Lung (tissue), 12 donors: ENCODE data around the gene TLDC2. TPM values are rescaled to one million over a fixed set of nuclear protein-coding genes. Genes with fewer than 3 reads are reported as not detected.
A peak's percentile ranks its signal among the peaks of the same experiment; 100 is the strongest.

ENCODE experiments used
- ATAC-seq: fragments of 200-7000 bp; cut with Tn5 transposase; one replicate; pipeline ENCODE4 v1.9.1; 2020; ENCODE audit warnings: moderate number of reproducible peaks; ENCODE audit not compliant: insufficient read depth, low FRiP score
- DNase-seq, 3 donors: peaks; one replicate each; pipeline ENCODE4 v3.0.0-alpha.2; 2013 to 2017
- H3K27ac ChIP-seq, 2 donors: one replicate each; pipeline ENCODE4 v1.5.1; 2013; ENCODE audit warnings: mild to moderate bottlenecking in 2 of 2, moderate library complexity in 2 of 2, control low read depth in 1 of 2, inconsistent platforms in 1 of 2, low read depth in 1 of 2, low read length in 1 of 2
- H3K27me3 ChIP-seq, 3 donors: one replicate each; pipeline ENCODE4 v1.5.1; 2013; ENCODE audit warnings: low read length in 2 of 3; ENCODE audit not compliant: control insufficient read depth in 3 of 3, insufficient read depth in 3 of 3
- H3K36me3 ChIP-seq, 4 donors: one replicate each; pipeline ENCODE4 v1.5.1; 2013; ENCODE audit warnings: low read length in 4 of 4, mild to moderate bottlenecking in 1 of 4, moderate library complexity in 1 of 4; ENCODE audit not compliant: control insufficient read depth in 4 of 4, insufficient read depth in 4 of 4
- H3K4me1 ChIP-seq, 5 donors: one replicate each; pipeline ENCODE4 v1.5.1; 2013; ENCODE audit warnings: low read length in 5 of 5, mild to moderate bottlenecking in 2 of 5, moderate library complexity in 1 of 5; ENCODE audit not compliant: control insufficient read depth in 5 of 5, insufficient read depth in 5 of 5
- H3K4me3 ChIP-seq: one replicate; pipeline ENCODE4 v1.5.1; 2013; ENCODE audit warnings: mild to moderate bottlenecking, control low read depth, moderate library complexity
- H3K9ac ChIP-seq, 2 donors: one replicate each; pipeline ENCODE4 v1.5.1; 2013; ENCODE audit warnings: low read length in 2 of 2, control low read depth in 1 of 2; ENCODE audit not compliant: insufficient read depth in 1 of 2
- H3K9me3 ChIP-seq, 4 donors: one replicate each; pipeline ENCODE4 v1.5.1; 2013; ENCODE audit warnings: low read length in 3 of 4, mild to moderate bottlenecking in 1 of 4, moderate library complexity in 1 of 4; ENCODE audit not compliant: control insufficient read depth in 4 of 4, insufficient read depth in 3 of 4
- WGBS, 2 donors: extraction: QIAGEN DNeasy Blood & Tissue Kit; methylation state at CpG; one replicate each; pipeline ENCODE4 v1.1.7; 2013; 5-methylcytosine and 5-hydroxymethylcytosine counted together
- polyA plus RNA-seq, 2 donors: library from polyadenylated mRNA; stranded (reverse); fragments of 200-250 nt; gene quantifications; one replicate each; pipeline ENCODE4 v1.2.1, GENCODE V29; 2013
- total RNA-seq, 2 donors: library from RNA; depleted of rRNA in 1 of 2; stranded (reverse); fragments of >200 nt in 1 of 2; gene quantifications; one replicate each; pipeline ENCODE4 v1.2.1, GENCODE V29; 2014 to 2021
- TF ChIP-seq, protein P1 (sequence below): IDR thresholded peaks from 2 replicates; pipeline ENCODE4 v1.5.1; 2012; ENCODE audit warnings: mild to moderate bottlenecking; ENCODE audit errors: control extremely low read depth, extremely low read depth
- donor health status: control.
- donor health status: control.
- donor health status: Bipolar disorder and iron deficiency.
- donor health status: healthy.
- donor health status: DM: yes; HTN: yes; CAD: no.

Gene TLDC2
- total and polyA plus RNA-seq, 4 donors: 0.07 to 0.67 (median 0.17) TPM

DNA sequence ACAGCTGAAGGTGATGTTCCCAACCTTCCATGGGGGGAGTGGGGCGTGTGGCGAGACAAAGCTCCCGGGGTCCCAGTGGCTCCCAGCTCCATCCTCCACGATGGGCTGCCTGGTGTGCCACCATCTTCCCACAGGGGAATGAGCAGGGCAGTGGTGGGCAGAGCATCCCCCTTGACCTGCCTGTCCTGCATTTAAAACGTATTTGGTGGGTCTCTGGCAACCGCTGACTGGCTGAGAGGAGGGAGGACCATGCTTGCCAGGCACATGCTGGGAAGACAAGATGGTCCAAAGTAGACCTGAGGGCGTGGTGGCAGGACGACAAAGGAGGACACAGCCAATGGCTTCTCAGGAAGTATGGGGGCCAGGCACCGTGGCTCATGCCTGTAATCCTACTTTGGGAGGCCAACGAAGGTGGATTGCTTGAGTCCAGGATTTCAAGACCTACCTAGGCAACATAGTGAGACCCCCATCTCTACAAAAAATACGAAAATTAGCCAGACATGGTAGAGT lies 4.9 kb downstream of the TLDC2 start:
- ATAC-seq: no peak
- WGBS, 2 donors: 88 to 94% methylated on average over 11 of the region's 11 CpGs

GRCh38 chr20:36881331-36881730 lies 5.4 kb downstream of the TLDC2 start:
- Histone ChIP-seq H3K36me3 (no peaks in the 10 kb centered on the region), H3K4me1 (no peaks in the 10 kb centered on the region), H3K27ac (no peak overlapping the region), H3K27me3 (no peaks in the 10 kb centered on the region), H3K9me3 (no peaks in the 10 kb centered on the region), H3K9ac (no peak overlapping the region), H3K4me3 (no peak overlapping the region)
- DNase-seq: no peak
- TF ChIP-seq, protein P1, sequence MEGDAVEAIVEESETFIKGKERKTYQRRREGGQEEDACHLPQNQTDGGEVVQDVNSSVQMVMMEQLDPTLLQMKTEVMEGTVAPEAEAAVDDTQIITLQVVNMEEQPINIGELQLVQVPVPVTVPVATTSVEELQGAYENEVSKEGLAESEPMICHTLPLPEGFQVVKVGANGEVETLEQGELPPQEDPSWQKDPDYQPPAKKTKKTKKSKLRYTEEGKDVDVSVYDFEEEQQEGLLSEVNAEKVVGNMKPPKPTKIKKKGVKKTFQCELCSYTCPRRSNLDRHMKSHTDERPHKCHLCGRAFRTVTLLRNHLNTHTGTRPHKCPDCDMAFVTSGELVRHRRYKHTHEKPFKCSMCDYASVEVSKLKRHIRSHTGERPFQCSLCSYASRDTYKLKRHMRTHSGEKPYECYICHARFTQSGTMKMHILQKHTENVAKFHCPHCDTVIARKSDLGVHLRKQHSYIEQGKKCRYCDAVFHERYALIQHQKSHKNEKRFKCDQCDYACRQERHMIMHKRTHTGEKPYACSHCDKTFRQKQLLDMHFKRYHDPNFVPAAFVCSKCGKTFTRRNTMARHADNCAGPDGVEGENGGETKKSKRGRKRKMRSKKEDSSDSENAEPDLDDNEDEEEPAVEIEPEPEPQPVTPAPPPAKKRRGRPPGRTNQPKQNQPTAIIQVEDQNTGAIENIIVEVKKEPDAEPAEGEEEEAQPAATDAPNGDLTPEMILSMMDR: no peak
- ATAC-seq: no peak
- 89 to 93% methylated on average over 16 of the region's 16 CpGs for WGBS, 2 donors

More for the DNA sequence above, 4.9 kb downstream of the TLDC2 start:
- DNase-seq: no peak
- Histone ChIP-seq H3K27ac (no peak overlapping the region), H3K36me3 (no peaks in the 10 kb centered on the region), H3K9ac (no peak overlapping the region), H3K27me3 (no peaks in the 10 kb centered on the region), H3K4me3 (no peak overlapping the region), H3K4me1 (no peaks in the 10 kb centered on the region), H3K9me3 (no peaks in the 10 kb centered on the region)
- TF ChIP-seq, protein P1: no peak

DNA sequence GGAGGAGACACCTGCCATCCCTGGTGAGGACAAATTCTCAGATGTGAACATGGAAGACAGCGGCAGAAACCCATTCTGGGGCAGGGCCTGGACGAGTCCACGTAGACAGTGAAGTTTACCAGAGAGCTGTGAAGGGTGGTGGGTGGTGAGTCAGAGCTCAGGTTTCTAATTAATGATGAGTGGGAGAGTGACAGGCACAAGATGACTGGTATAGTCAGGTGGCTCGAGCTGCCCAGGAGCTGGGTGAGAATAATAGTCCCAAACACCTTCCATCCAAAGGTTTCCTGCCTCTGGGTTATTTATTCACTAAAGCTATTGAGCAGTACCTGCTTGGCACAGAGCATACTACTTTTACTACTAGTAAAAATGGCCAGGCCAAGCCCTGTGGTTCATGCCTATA lies 6.0 kb downstream of the TLDC2 start:
- 73 to 85% methylated on average over 4 of the region's 4 CpGs for WGBS, 2 donors
- TF ChIP-seq, protein P1: no peak
- no peaks in the 10 kb centered on the region for H3K9me3 ChIP-seq
- DNase-seq: no peak
- no peak overlapping the region for H3K9ac ChIP-seq
- H3K27me3 ChIP-seq: no peaks in the 10 kb centered on the region
- no peak overlapping the region for H3K27ac ChIP-seq
- H3K4me3 ChIP-seq: no peak overlapping the region
- ATAC-seq: no peak
- no peaks in the 10 kb centered on the region for H3K36me3 ChIP-seq
- peaks cover 0 to 3% (median 0%) of the 10 kb centered on the region in 5 donors for H3K4me1 ChIP-seq

DNA sequence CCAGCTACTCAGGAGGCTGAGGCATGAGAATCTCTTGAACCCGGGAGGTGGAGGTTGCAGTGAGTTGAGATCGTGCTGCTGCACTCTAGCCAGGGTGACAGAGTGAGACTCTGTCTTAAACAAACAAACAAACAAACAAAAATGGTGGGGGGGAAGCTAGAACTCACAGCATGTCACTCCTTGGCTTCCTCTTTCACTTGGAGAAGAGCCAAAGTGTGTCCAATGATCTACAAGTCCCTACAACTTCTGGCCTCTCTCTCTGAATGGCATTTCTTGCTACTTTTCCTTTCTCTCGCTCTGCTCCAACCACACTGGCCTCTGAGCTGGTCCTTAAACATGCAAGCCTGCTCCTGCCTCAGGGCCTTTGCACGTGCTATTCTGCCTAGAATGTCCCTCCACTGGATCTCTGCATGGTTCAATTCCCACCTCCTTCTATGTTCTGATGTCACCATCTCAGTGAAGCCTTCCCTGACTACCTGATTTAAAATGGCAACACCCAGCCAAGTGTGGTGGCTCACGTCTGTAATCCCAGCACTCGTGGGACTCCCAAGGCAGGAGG lies 8.1 kb downstream of the TLDC2 start:
- H3K27ac ChIP-seq: no peak overlapping the region
- no peak overlapping the region for H3K4me3 ChIP-seq
- peaks cover 0 to 8% (median 0%) of the 10 kb centered on the region in 5 donors for H3K4me1 ChIP-seq
- no peaks in the 10 kb centered on the region for H3K27me3 ChIP-seq
- no peaks in the 10 kb centered on the region for H3K9me3 ChIP-seq
- WGBS, 2 donors: 69 to 71% methylated on average over 6 of the region's 6 CpGs
- TF ChIP-seq, protein P1: no peak
- ATAC-seq (no peak), DNase-seq (peak in 1 of 3 donors; percentile 28)
- H3K36me3 ChIP-seq: peaks cover 0 to 2% (median 0%) of the 10 kb centered on the region in 4 donors
- H3K9ac ChIP-seq: no peak overlapping the region
